Liver (tissue), 9 donors: ENCODE data around the gene CELSR2. TPM values are rescaled to one million over a fixed set of nuclear protein-coding genes. Genes with fewer than 3 reads are reported as not detected.

Experiments used
- DNase-seq: peaks from one replicate; pipeline ENCODE4 v3.0.0-alpha.2; 2017; ENCODE audit warnings: low spot score
- H3K27ac ChIP-seq, 2 donors: one replicate each; pipeline ENCODE4 v1.7.0; 2013; ENCODE audit warnings: inconsistent platforms in 2 of 2, low read length in 2 of 2, control low read depth in 1 of 2, low read depth in 1 of 2, mild to moderate bottlenecking in 1 of 2
- H3K27me3 ChIP-seq, 4 donors: one replicate each; pipeline versions ENCODE4 v1.6.1 to v1.7.0; 2013; ENCODE audit warnings: low read length in 3 of 4, inconsistent platforms in 1 of 4, mild to moderate bottlenecking in 1 of 4, moderate library complexity in 1 of 4; ENCODE audit not compliant: control insufficient read depth in 4 of 4, insufficient read depth in 4 of 4
- H3K36me3 ChIP-seq, 4 donors: one replicate each; pipeline versions ENCODE4 v1.6.1 to v1.7.0; 2013; ENCODE audit warnings: low read length in 3 of 4, mild to moderate bottlenecking in 3 of 4, low read depth in 1 of 4, moderate library complexity in 1 of 4; ENCODE audit not compliant: control insufficient read depth in 4 of 4, insufficient read depth in 3 of 4
- H3K4me1 ChIP-seq, 4 donors: one replicate each; pipeline versions ENCODE4 v1.6.1 to v1.7.0; 2013; ENCODE audit warnings: low read length in 3 of 4, mild to moderate bottlenecking in 3 of 4, moderate library complexity in 1 of 4; ENCODE audit not compliant: control insufficient read depth in 4 of 4, insufficient read depth in 4 of 4
- H3K4me3 ChIP-seq, 3 donors: one replicate each; pipeline versions ENCODE4 v1.6.1 to v1.7.0; 2013; ENCODE audit warnings: low read length in 3 of 3, control low read depth in 1 of 3, low read depth in 1 of 3, mild to moderate bottlenecking in 1 of 3
- H3K9ac ChIP-seq, 2 donors: one replicate each; pipeline ENCODE4 v1.7.0; 2013; ENCODE audit warnings: low read length in 2 of 2, mild to moderate bottlenecking in 2 of 2, moderate library complexity in 2 of 2, control low read depth in 1 of 2, low read depth in 1 of 2
- H3K9me3 ChIP-seq, 4 donors: one replicate each; pipeline versions ENCODE4 v1.6.1 to v1.7.0; 2013; ENCODE audit warnings: low read length in 3 of 4; ENCODE audit not compliant: control insufficient read depth in 4 of 4
- ATF3 ChIP-seq: IDR thresholded peaks from 2 replicates; pipeline ENCODE4 v1.6.1; 2016; ENCODE audit warnings: antibody characterized with exemption
- FOXA1 ChIP-seq: IDR thresholded peaks from 2 replicates; pipeline ENCODE4 v1.6.1; 2016; ENCODE audit warnings: antibody characterized with exemption
- FOXA2 ChIP-seq: IDR thresholded peaks from 2 replicates; pipeline ENCODE4 v1.6.1; 2016; ENCODE audit warnings: antibody characterized with exemption
- GABPA ChIP-seq, 2 donors: IDR thresholded peaks in 1 of 2; conservative IDR thresholded peaks in 1 of 2; 2 replicates each; pipeline ENCODE4 v1.6.1; 2016; ENCODE audit warnings: antibody characterized with exemption in 2 of 2, mild to moderate bottlenecking in 1 of 2, moderate library complexity in 1 of 2
- HNF4A ChIP-seq, 2 donors: conservative IDR thresholded peaks; 2 replicates each; pipeline ENCODE4 v1.6.1; 2016; ENCODE audit warnings: antibody characterized with exemption in 2 of 2, mild to moderate bottlenecking in 2 of 2
- HNF4G ChIP-seq: IDR thresholded peaks from 2 replicates; pipeline ENCODE4 v1.6.1; 2016; ENCODE audit warnings: antibody characterized with exemption
- JUND ChIP-seq, 2 donors: IDR thresholded peaks; 2 replicates each; pipeline ENCODE4 v1.6.1; 2016; ENCODE audit warnings: antibody characterized with exemption in 2 of 2
- NR2F2 ChIP-seq: IDR thresholded peaks from 2 replicates; pipeline ENCODE4 v1.6.1; 2016; ENCODE audit warnings: antibody characterized with exemption
- RAD21 ChIP-seq, 2 donors: IDR thresholded peaks; 2 replicates each; pipeline ENCODE4 v1.6.1; 2016; ENCODE audit warnings: antibody characterized with exemption in 2 of 2, mild to moderate bottlenecking in 2 of 2
- RXRA ChIP-seq, 2 donors: IDR thresholded peaks; 2 replicates each; pipeline ENCODE4 v1.6.1; 2017 to 2018; ENCODE audit warnings: antibody characterized with exemption in 2 of 2, mild to moderate bottlenecking in 1 of 2
- SP1 ChIP-seq: IDR thresholded peaks from 2 replicates; pipeline ENCODE4 v1.6.1; 2018; ENCODE audit warnings: antibody characterized with exemption, mild to moderate bottlenecking
- TAF1 ChIP-seq: conservative IDR thresholded peaks from 2 replicates; pipeline ENCODE4 v1.6.1; 2016; ENCODE audit warnings: antibody characterized with exemption, mild to moderate bottlenecking
- YY1 ChIP-seq: IDR thresholded peaks from 2 replicates; pipeline ENCODE4 v1.6.1; 2016; ENCODE audit warnings: antibody characterized with exemption, mild to moderate bottlenecking
- WGBS: extraction: QIAGEN DNeasy Blood & Tissue Kit; methylation state at CpG from one replicate; pipeline ENCODE4 v1.1.7; 2013; 5-methylcytosine and 5-hydroxymethylcytosine counted together
- polyA plus RNA-seq, 2 donors: library from polyadenylated mRNA; stranded (reverse) in 1 of 2; unstranded in 1 of 2; fragments of 200-250 nt in 1 of 2; fragments of >200 nt in 1 of 2; fragmentation: Nextera tagmentation in 1 of 2; extraction: Ambion mirVana in 1 of 2; gene quantifications; one replicate each; pipeline versions ENCODE4 v1.2.1 to v1.2.3, GENCODE V29; 2013 to 2015
- total RNA-seq, 2 donors: library from RNA; depleted of rRNA; stranded (reverse); fragments of >200 nt; gene quantifications; one replicate each; pipeline ENCODE4 v1.2.3, GENCODE V29; 2014
- TF ChIP-seq, protein P1 (sequence below): IDR thresholded peaks from 2 replicates; pipeline ENCODE4 v1.6.1; 2016; ENCODE audit warnings: antibody characterized with exemption
- TF ChIP-seq, protein P2 (sequence below): IDR thresholded peaks from 2 replicates; pipeline ENCODE4 v1.6.1; 2016; ENCODE audit warnings: antibody characterized with exemption, mild to moderate bottlenecking
- TF ChIP-seq, protein P3 (sequence below): IDR thresholded peaks from 2 replicates; pipeline ENCODE4 v1.6.1; 2016; ENCODE audit warnings: antibody characterized with exemption
- TF ChIP-seq, protein P4 (sequence below): fragments of 150-350 bp; IDR thresholded peaks from 2 replicates; pipeline ENCODE4 v1.5.1; 2017; ENCODE audit warnings: improper control_type of control experiment, low read depth, low read length; ENCODE audit not compliant: missing input control
- donor health status: healthy.
- donor health status: healthy.
- donor health status: healthy.
- donor health status: healthy.
- donor health status: healthy.

CELSR2 gene
- total and polyA plus RNA-seq, 4 donors: 0.73 to 1.6 (median 1.2) TPM

- Histone ChIP-seq H3K27me3 (no peaks in the 10 kb centered on the region), H3K27ac (no peak overlapping the region), H3K36me3 (no peaks in the 10 kb centered on the region), H3K4me3 (no peak overlapping the region), H3K9ac (no peak overlapping the region), H3K9me3 (no peaks in the 10 kb centered on the region), H3K4me1 (peaks cover 0 to 11% (median 4%) of the 10 kb centered on the region in 4 donors)
- TF ChIP-seq HNF4A (conservative IDR thresholded peaks at IDR 0.05) (no peak), TAF1 (no peak)
- TF ChIP-seq, protein P1, sequence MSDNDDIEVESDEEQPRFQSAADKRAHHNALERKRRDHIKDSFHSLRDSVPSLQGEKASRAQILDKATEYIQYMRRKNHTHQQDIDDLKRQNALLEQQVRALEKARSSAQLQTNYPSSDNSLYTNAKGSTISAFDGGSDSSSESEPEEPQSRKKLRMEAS: no peak
- TF ChIP-seq, protein P2, sequence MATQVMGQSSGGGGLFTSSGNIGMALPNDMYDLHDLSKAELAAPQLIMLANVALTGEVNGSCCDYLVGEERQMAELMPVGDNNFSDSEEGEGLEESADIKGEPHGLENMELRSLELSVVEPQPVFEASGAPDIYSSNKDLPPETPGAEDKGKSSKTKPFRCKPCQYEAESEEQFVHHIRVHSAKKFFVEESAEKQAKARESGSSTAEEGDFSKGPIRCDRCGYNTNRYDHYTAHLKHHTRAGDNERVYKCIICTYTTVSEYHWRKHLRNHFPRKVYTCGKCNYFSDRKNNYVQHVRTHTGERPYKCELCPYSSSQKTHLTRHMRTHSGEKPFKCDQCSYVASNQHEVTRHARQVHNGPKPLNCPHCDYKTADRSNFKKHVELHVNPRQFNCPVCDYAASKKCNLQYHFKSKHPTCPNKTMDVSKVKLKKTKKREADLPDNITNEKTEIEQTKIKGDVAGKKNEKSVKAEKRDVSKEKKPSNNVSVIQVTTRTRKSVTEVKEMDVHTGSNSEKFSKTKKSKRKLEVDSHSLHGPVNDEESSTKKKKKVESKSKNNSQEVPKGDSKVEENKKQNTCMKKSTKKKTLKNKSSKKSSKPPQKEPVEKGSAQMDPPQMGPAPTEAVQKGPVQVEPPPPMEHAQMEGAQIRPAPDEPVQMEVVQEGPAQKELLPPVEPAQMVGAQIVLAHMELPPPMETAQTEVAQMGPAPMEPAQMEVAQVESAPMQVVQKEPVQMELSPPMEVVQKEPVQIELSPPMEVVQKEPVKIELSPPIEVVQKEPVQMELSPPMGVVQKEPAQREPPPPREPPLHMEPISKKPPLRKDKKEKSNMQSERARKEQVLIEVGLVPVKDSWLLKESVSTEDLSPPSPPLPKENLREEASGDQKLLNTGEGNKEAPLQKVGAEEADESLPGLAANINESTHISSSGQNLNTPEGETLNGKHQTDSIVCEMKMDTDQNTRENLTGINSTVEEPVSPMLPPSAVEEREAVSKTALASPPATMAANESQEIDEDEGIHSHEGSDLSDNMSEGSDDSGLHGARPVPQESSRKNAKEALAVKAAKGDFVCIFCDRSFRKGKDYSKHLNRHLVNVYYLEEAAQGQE: no peak
- no peak for DNase-seq
- 77% methylated on average over 14 of the region's 14 CpGs for WGBS
These were observed 58.1 kb downstream of the CELSR2 start for GRCh38 chr1:109307274-109308021.

DNA sequence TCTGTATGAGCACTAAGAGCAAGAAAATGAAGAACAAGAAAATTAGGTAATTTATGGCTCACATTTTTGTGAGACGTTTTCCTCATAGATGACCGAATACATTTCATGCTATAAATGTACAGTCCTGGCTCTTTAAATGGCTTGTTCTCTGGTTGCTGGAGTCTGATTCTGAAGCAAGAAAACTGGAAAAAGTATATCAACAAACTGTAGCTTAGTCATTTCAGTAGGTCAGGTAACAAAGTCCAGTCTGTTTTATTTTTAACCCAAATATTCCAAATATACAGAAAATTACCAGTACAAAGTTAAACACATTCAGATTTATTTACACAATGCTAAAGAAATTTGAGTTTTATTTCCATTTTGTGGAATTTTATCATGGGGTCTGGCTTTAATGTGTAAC is 60.0 kb downstream of the CELSR2 start:
- no peak overlapping the region for H3K9ac ChIP-seq
- no peak for DNase-seq
- no peak overlapping the region for H3K27ac ChIP-seq
- no peaks in the 10 kb centered on the region for H3K36me3 ChIP-seq
- WGBS: 51% methylated on average over 2 of the region's 2 CpGs
- H3K4me3 ChIP-seq: no peak overlapping the region
- H3K9me3 ChIP-seq: no peaks in the 10 kb centered on the region
- peaks cover 0 to 19% (median 8%) of the 10 kb centered on the region in 4 donors for H3K4me1 ChIP-seq
- H3K27me3 ChIP-seq: no peaks in the 10 kb centered on the region
- TF ChIP-seq YY1 (no peak), JUND (IDR thresholded peaks at IDR 0.05) (peak; percentile 26 to 46), TAF1 (no peak), SP1 (peak; percentile 65), FOXA1 (no peak), RXRA (IDR thresholded peaks at IDR 0.05) (no peak), RAD21 (IDR thresholded peaks at IDR 0.05) (peak in 1 of 2 donors; percentile 5), HNF4G (peak; percentile 22), HNF4A (conservative IDR thresholded peaks at IDR 0.05) (peak; percentile 72 to 75)
- TF ChIP-seq, protein P3, sequence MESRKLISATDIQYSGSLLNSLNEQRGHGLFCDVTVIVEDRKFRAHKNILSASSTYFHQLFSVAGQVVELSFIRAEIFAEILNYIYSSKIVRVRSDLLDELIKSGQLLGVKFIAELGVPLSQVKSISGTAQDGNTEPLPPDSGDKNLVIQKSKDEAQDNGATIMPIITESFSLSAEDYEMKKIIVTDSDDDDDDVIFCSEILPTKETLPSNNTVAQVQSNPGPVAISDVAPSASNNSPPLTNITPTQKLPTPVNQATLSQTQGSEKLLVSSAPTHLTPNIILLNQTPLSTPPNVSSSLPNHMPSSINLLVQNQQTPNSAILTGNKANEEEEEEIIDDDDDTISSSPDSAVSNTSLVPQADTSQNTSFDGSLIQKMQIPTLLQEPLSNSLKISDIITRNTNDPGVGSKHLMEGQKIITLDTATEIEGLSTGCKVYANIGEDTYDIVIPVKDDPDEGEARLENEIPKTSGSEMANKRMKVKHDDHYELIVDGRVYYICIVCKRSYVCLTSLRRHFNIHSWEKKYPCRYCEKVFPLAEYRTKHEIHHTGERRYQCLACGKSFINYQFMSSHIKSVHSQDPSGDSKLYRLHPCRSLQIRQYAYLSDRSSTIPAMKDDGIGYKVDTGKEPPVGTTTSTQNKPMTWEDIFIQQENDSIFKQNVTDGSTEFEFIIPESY: no peak

- Histone ChIP-seq H3K4me3 (no peak overlapping the region), H3K9ac (no peak overlapping the region), H3K4me1 (peaks cover 0 to 19% (median 8%) of the 10 kb centered on the region in 4 donors), H3K27ac (no peak overlapping the region), H3K36me3 (no peaks in the 10 kb centered on the region), H3K9me3 (no peaks in the 10 kb centered on the region), H3K27me3 (no peaks in the 10 kb centered on the region)
- no peak for DNase-seq
- 97% methylated on average over 2 of the region's 2 CpGs for WGBS
- TF ChIP-seq ATF3 (no peak), GABPA (IDR thresholded peaks at IDR 0.05 in 1 of 2, conservative IDR thresholded peaks at IDR 0.05 in 1 of 2) (no peak), NR2F2 (no peak), FOXA2 (no peak), JUND (IDR thresholded peaks at IDR 0.05) (no peak)
- TF ChIP-seq, protein P3: no peak
- TF ChIP-seq, protein P4, sequence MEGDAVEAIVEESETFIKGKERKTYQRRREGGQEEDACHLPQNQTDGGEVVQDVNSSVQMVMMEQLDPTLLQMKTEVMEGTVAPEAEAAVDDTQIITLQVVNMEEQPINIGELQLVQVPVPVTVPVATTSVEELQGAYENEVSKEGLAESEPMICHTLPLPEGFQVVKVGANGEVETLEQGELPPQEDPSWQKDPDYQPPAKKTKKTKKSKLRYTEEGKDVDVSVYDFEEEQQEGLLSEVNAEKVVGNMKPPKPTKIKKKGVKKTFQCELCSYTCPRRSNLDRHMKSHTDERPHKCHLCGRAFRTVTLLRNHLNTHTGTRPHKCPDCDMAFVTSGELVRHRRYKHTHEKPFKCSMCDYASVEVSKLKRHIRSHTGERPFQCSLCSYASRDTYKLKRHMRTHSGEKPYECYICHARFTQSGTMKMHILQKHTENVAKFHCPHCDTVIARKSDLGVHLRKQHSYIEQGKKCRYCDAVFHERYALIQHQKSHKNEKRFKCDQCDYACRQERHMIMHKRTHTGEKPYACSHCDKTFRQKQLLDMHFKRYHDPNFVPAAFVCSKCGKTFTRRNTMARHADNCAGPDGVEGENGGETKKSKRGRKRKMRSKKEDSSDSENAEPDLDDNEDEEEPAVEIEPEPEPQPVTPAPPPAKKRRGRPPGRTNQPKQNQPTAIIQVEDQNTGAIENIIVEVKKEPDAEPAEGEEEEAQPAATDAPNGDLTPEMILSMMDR: no peak
- TF ChIP-seq, protein P1: no peak
These were observed 62.9 kb downstream of the CELSR2 start for GRCh38 chr1:109312246-109312645.
